Stomach (tissue), 9 donors: Measurements from ENCODE around the gene CKLF. TPM values are rescaled to one million over a fixed set of nuclear protein-coding genes. Genes with fewer than 3 reads are reported as not detected.
A peak's percentile ranks its signal among the peaks of the same experiment; 100 is the strongest.
"Not testable (repeated sequence)": the region's sequence is repeated elsewhere in the genome, so short reads cannot be mapped to it uniquely, and the experiment has no call there.

Source experiments
- DNase-seq, 2 donors: peaks; one replicate each; pipeline versions ENCODE4 v3.0.0 to v3.0.0-alpha.2; 2013 to 2019
- H3K27ac ChIP-seq, 5 donors: fragments of 200-600 bp in 4 of 5; sonication (generic) in 4 of 5; one replicate each; pipeline ENCODE4 v1.5.1; 2013 to 2019; ENCODE audit warnings: mild to moderate bottlenecking in 1 of 5, moderate library complexity in 1 of 5
- H3K27me3 ChIP-seq, 3 donors: fragments of 200-600 bp; sonication (generic); one replicate each; pipeline ENCODE4 v1.5.1; 2017 to 2019; ENCODE audit warnings: mixed run types in 1 of 3
- H3K36me3 ChIP-seq, 4 donors: fragments of 200-600 bp; sonication (generic); 1 replicate in 3 of 4; 2 replicates in 1 of 4; pipeline ENCODE4 v1.5.1; 2016 to 2019
- H3K4me1 ChIP-seq, 4 donors: fragments of 200-600 bp; sonication (generic); one replicate each; pipeline ENCODE4 v1.5.1; 2016 to 2019
- H3K4me3 ChIP-seq, 4 donors: fragments of 200-600 bp; sonication (generic) in 3 of 4; one replicate each; pipeline ENCODE4 v1.5.1; 2016 to 2019; ENCODE audit warnings: mild to moderate bottlenecking in 1 of 4
- H3K9me3 ChIP-seq, 4 donors: fragments of 200-600 bp; sonication (generic); one replicate each; pipeline ENCODE4 v1.5.1; 2016 to 2019
- CTCF ChIP-seq, 7 experiments: fragments of 450-650 bp in 4 of 7; fragments of 200-600 bp in 3 of 7; sonication (generic) in 3 of 7; IDR thresholded peaks; one replicate each; pipeline ENCODE4 v1.5.1; 2016 to 2019; ENCODE audit warnings: antibody characterized with exemption in 7 of 7, control low read depth in 2 of 7, mild to moderate bottlenecking in 1 of 7
- EP300 ChIP-seq: sonication (generic); formaldehyde crosslinking; IDR thresholded peaks from one replicate; pipeline ENCODE4 v1.6.1; 2017; ENCODE audit warnings: antibody characterized with exemption
- POLR2A ChIP-seq, 4 donors: fragments of 450-650 bp; IDR thresholded peaks; one replicate each; pipeline ENCODE4 v1.6.1; 2016; ENCODE audit warnings: antibody characterized with exemption in 4 of 4, control low read depth in 2 of 4, mild to moderate bottlenecking in 1 of 4, moderate library complexity in 1 of 4
- POLR2AphosphoS5 ChIP-seq, 3 donors: sonication (generic); formaldehyde crosslinking; IDR thresholded peaks; one replicate each; pipeline ENCODE4 v1.6.1; 2016; ENCODE audit warnings: antibody characterized with exemption in 3 of 3
- WGBS, 5 donors: extraction: QIAGEN DNeasy Blood & Tissue Kit in 3 of 5; methylation state at CpG; one replicate each; pipeline versions ENCODE4 v1.1.5 to v1.1.7; 2013 to 2018; 5-methylcytosine and 5-hydroxymethylcytosine counted together
- intact Hi-C: fragments of 100-400 bp; cut with DNase I; formaldehyde crosslinking; loops from one replicate; pipeline ENCODE4 v1.15.1; 2023; ENCODE audit warnings: low total_unique reads
- polyA plus RNA-seq, 3 donors: library from polyadenylated mRNA; stranded (reverse); fragments of 200-250 nt; gene quantifications; one replicate each; pipeline ENCODE4 v1.2.3, GENCODE V29; 2013
- total RNA-seq, 5 donors: library from RNA; depleted of rRNA; stranded (reverse); fragments of >200 nt; gene quantifications; one replicate each; pipeline versions ENCODE4 v1.1.0 to v1.2.3, GENCODE V29; 2014 to 2016
- donor health status: healthy with polysubstance abuse.
- donor health status: Bipolar disorder and iron deficiency.
- donor health status: healthy.

Gene CKLF
- total and polyA plus RNA-seq, 8 donors = 4.1 to 35.7 (median 25.2) TPM; not detected in 1

- DNase-seq = peak; percentile 92 to 95
- intact Hi-C loops = no loop called here
- Histone ChIP-seq H3K4me1 (peaks cover 31 to 56% (median 48%) of the 10 kb centered on the region in 4 donors), H3K9me3 (no peaks in the 10 kb centered on the region), H3K4me3 (no peak overlapping the region), H3K27me3 (peaks cover 0 to 14% (median 7%) of the 10 kb centered on the region in 3 donors), H3K27ac (peak overlapping the region in 4 of 5 donors; percentile 1 to 43 (median 22)), H3K36me3 (peaks cover 35 to 47% (median 45%) of the 10 kb centered on the region in 4 donors)
- WGBS, 5 donors = 27 to 37% (median 34%) methylated on average over 17 of the region's 17 CpGs
- TF ChIP-seq EP300 (no peak), POLR2A (IDR thresholded peaks at IDR 0.05) (no peak), POLR2AphosphoS5 (IDR thresholded peaks at IDR 0.05) (peak in 2 of 3 donors; percentile 23 to 64), CTCF (IDR thresholded peaks at IDR 0.05) (peak in 5 of 7 experiments; percentile 76 to 91 (median 85))
Measured at GRCh38 chr16:66608241-66609138, 56.1 kb downstream of the CKLF start.

GRCh38 chr16:66609139-66609510 is 56.7 kb downstream of the CKLF start:
- no peak overlapping the region for H3K4me3 ChIP-seq
- TF ChIP-seq EP300 (no peak), CTCF (IDR thresholded peaks at IDR 0.05) (no peak), POLR2A (IDR thresholded peaks at IDR 0.05) (no peak), POLR2AphosphoS5 (IDR thresholded peaks at IDR 0.05) (no peak)
- intact Hi-C loops = no loop called here
- H3K27me3 ChIP-seq = peaks cover 0 to 14% (median 7%) of the 10 kb centered on the region in 3 donors
- H3K4me1 ChIP-seq = peaks cover 24 to 50% (median 42%) of the 10 kb centered on the region in 4 donors
- peaks cover 41 to 53% (median 51%) of the 10 kb centered on the region in 4 donors for H3K36me3 ChIP-seq
- no peak for DNase-seq
- peak overlapping the region in 4 of 5 donors; percentile 1 to 43 (median 22) for H3K27ac ChIP-seq
- WGBS, 5 donors = 67 to 81% (median 72%) methylated on average over 10 to 12 of the region's 12 CpGs
- no peaks in the 10 kb centered on the region for H3K9me3 ChIP-seq

- no peak overlapping the region for H3K27ac ChIP-seq
- DNase-seq = no peak
- TF ChIP-seq POLR2A (IDR thresholded peaks at IDR 0.05) (no peak), EP300 (no peak), POLR2AphosphoS5 (IDR thresholded peaks at IDR 0.05) (no peak), CTCF (IDR thresholded peaks at IDR 0.05) (no peak)
- H3K36me3 ChIP-seq = peaks cover 45 to 63% (median 60%) of the 10 kb centered on the region in 4 donors
- H3K27me3 ChIP-seq = peaks cover 0 to 5% (median 3%) of the 10 kb centered on the region in 3 donors
- H3K9me3 ChIP-seq = no peaks in the 10 kb centered on the region
- intact Hi-C loops = no loop called here
- 82 to 89% (median 86%) methylated on average over 13 to 14 of the region's 14 CpGs for WGBS, 5 donors
- H3K4me3 ChIP-seq = no peak overlapping the region
- H3K4me1 ChIP-seq = peaks cover 19 to 40% (median 30%) of the 10 kb centered on the region in 4 donors
Measured at GRCh38 chr16:66610111-66610820, 57.9 kb downstream of the CKLF start.

- not testable (repeated sequence) for H3K4me3 ChIP-seq
- peaks cover 45 to 79% (median 68%) of the 10 kb centered on the region in 4 donors for H3K36me3 ChIP-seq
- WGBS, 5 donors = 87 to 95% (median 94%) methylated on average over 7 to 8 of the region's 8 CpGs
Measured at GRCh38 chr16:66611911-66612310, 59.5 kb downstream of the CKLF start.

More at GRCh38 chr16:66611911-66612310, 59.5 kb downstream of the CKLF start:
- peaks cover 8 to 23% (median 17%) of the 10 kb centered on the region in 4 donors for H3K4me1 ChIP-seq
- intact Hi-C loops, H3K9me3 ChIP-seq, H3K27me3 ChIP-seq, DNase-seq, H3K27ac ChIP-seq: not testable (repeated sequence)
